Measurements from ENCODE around the gene MPZL1. TPM values are rescaled to one million over a fixed set of nuclear protein-coding genes. Genes with fewer than 3 reads are reported as not detected.

MPZL1 gene
- total RNA-seq, 1 donor from 2014 or later = 184 TPM

DNA sequence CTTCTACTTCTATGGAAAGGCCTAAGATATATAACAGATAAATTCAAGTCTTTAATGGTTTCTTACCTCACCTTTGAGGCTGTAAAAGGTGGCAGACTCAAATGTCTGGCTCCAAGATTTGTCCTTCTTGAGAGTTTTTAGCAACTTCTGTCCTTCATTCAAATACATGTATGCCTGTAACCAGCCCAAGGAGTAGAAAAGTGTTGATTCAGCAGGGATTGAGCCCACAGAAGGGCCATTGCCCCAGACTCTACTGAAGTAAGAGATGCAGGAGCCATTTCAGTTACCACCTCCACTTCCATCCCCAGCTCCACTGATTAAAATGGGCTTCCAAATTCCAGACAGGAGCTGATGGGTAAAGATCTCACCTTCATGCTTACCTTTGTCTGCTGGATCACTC is 112.1 kb downstream of the MPZL1 start:
- no peak for DNase-seq (ENCODE audit: low spot score in 2 of 2)
- no peak for FAIRE-seq

DNA sequence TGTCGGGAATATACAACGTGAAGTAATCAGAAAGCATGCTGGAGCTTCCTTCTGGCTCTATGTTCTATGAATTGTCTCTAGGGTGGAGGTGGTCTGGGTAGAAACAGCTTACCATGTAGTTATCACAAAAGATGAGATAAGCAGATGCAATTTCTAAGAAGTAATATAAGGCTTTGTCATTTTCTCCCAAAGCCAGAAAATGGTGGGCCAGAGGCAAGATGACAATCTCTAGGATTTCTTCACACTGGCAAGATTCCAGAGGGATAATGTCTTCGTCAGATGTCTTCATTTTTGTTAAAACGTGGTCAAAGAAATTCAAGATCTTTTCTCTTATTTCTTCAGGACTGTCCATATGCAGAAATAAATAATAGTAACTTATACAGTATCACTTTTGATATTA is 114.4 kb downstream of the MPZL1 start:
- FAIRE-seq (no peak), DNase-seq (ENCODE audit: low spot score in 2 of 2) (no peak)

DNA sequence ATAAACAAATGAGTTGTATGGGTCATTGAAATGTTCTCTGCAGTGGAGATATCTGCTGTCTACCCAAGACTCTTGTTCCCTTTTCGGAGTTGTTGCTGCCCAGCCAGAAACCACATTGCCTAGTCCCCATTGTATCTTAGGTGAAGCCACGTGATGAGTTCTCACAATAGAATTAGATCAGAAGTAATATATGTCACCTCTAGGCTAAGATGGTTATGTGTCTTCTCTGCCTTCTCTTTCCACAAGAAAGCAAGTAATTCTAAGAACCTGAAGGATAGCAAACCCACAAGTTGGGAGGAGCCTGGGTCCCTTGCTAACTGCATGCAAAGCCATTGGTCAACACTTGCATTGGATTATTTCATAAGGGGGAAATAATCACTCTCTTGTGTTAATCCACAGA is 115.5 kb downstream of the MPZL1 start:
- DNase-seq (ENCODE audit: low spot score in 2 of 2) = no peak

DNA sequence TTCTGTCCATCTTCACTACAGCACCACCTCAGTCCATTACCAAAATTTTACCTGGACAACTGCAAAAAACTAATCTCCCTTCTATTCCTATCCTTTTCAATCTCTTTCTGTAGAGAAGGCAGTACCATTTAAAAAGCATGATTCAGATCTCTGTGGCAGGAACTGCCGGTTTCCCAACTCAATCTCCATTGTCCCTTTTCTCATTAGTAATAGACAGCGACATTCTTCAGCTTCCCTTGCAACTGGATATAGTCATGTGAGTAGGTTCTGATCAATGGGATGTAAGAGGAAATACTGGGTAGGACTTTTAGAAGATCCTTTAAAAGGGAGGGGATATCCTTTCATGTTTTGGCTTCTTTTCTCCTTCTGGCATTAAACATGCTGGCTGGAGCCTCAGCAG is 117.2 kb downstream of the MPZL1 start:
- DNase-seq (ENCODE audit: low spot score in 2 of 2) (no peak), FAIRE-seq (no peak)

More for the DNA sequence above, 115.5 kb downstream of the MPZL1 start:
- FAIRE-seq = no peak

Other genes starting within 250 kb of the MPZL1 start
- gene CD247, start 203.5 kb upstream of the MPZL1 start, total RNA-seq = 1.2 TPM
- 42.4 TPM for gene CREG1, start 168.2 kb upstream of the MPZL1 start, total RNA-seq
- 4.5 TPM for gene RCSD1, start 91.8 kb upstream of the MPZL1 start, total RNA-seq
- gene ADCY10, start 192.2 kb downstream of the MPZL1 start, total RNA-seq = 0.41 TPM
- gene DCAF6, start 214.7 kb downstream of the MPZL1 start, total RNA-seq = 73.4 TPM
- gene MPC2, start 215.1 kb downstream of the MPZL1 start, total RNA-seq = 62.8 TPM